ENCODE data around the gene TAOK3.
"Not testable (repeated sequence)": the region's sequence is repeated elsewhere in the genome, so short reads cannot be mapped to it uniquely, and the experiment has no call there.

The TAOK3 gene

DNA sequence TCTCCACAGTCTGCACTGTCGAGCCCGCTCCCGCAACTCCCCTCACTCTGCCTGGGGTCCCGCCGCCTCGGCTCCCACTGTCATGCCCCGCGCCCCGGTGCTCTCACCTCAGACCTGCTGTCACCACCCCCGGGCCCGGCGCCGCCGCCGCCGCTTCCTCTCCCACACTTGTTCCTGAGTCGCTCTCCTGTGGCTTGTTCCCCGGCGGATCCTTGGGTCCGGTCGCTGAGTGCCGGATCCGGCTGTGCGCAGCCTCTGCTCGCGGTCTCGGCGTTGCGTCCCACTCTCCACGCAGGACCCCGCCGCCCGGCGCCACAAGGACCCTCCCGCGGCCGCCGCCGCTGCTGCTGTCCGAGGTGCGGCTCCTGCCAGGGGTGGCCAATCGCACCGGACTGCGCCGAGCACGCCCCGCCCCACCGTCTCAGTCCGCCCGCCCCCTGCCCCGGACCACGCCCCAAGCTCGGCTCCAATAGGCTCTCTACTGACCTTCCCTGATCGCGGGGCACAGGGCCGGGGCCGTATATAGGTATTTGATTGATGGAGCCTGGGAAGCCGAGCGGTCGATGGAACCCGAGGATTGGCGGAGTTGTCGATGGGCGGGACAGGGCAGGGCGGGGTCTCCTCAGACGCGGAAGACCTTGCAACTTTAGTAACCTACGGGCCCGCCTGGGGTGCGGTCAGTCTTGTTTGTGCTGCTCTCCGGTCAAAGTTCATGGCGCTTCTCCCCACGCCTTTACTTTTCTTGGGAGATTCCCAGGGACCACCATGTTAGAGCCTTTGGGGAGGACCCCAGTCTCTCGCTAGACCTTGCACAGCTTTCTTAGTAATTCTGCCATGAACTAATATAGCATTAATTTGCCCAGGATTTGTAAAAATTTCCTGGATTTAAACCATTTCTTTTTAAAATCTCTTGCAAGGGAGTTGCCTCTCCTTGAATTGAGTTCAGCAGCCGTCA, at the start of gene TAOK3:
Gene TAOK3 (minus strand): TSS at position 367 of the 955 bp plus-strand sequence. CDS start 117,340 bp downstream, outside the sequence.
- peak; percentile 99 for DNase-seq

DNA sequence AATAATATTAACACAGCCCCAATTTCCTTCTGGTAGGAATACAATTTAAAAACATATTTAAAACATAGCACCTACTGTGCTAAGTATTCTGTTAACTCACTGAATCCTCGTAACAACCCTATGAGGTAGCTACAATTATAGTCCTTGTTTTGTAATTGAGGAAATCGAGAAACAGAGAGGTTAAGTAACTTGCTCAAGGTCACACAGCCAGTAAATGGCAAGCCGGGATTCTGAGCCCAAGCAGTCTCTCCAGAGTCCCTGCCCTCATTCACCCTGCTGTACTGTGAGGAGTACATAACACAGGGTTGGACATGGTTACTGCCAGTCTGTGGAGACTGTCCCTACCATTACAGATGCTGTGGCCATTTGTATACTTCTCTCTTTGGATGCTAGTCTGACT, 48.0 kb upstream of the TAOK3 start:
- DNase-seq: no peak

DNA sequence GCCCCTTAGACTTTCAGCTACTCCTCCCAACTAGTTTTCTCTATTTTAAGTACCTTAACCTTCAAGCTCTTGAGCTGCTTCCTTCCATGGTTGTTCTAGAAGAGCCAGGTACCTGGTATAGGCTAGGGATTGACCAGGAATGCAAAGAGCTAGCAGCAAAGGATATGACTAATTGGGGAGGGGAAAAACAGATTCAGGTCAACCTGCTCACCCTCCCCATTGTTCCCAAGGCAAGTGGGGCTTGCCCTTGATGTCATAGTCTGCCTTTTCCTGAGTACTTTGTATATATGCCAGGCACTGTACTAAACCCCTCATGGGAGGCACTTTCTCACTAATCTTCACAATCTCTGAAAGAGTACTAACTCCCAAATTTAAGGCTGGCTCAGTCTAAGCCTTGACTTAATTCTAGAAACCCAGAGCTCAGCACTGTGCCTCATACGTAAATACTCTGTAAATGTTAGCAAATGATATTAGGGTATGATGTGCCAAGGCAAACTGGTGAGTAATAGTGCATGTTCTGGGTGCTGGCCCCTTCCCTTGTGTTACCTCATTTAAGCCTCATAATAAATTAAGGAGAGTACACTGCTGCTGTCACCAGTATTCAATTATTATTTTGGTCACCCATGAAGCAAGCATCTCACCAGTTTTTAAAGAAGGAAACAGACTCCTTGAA, 45.8 kb upstream of the TAOK3 start:
- DNase-seq: no peak

DNA sequence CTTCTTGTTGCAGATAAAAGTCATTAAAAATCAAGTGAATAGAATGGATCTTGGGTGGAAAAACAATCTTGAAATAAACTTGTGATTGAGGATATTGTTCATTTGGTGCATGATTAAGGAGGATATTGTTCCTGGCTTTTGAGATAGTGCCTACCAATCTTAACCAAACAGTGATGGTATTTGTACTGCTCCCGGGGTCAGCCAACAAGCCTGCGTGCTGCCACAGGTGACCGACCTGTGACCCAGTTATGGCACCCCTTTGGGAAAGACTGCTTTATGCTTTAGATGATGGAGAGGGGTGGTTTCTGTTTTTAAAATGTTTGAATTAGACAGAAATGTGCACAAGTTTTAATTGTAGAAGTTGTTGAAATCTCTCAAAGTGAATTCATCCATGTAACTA, 45.2 kb upstream of the TAOK3 start:
- DNase-seq: no peak

DNA sequence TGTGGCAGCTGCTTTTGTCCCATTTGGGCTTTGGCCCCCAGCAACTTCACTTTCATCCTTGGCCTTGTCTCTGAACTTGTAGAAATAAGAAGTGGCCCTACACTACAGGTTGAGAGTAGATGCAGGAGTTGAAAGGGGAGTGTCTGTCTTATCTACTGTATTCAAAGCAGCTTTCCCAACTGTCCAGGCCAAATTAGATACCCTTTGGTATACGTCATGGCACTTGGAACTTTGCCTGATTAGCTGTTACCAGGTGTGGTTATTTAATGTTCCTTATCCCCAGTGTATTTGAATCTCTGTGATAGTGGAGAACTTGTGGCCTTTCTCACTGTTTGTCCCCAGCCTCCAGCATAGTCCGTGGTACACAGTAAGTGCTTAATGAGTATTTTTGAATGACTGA, 37.1 kb upstream of the TAOK3 start:
- DNase-seq: no peak

DNA sequence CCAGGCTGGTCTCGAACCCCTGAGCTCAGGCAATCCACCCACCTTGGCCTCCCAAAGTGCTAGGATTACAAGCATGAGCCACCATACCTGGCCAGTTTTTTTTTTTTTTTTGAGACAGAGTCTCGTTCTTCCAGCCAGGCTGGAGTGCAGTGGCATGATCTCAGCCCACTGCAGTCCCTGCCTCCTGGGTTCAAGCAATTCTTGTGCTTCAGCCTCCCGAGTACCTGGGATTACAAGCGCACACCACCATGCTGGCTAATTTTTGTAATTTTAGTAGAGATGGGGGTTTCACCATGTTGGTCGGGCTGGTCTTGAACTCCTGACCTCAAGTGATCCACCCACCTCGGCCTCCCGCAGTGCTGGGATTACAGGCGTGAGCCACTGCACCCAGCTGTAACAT, 35.5 kb upstream of the TAOK3 start:
- DNase-seq: not testable (repeated sequence)

DNA sequence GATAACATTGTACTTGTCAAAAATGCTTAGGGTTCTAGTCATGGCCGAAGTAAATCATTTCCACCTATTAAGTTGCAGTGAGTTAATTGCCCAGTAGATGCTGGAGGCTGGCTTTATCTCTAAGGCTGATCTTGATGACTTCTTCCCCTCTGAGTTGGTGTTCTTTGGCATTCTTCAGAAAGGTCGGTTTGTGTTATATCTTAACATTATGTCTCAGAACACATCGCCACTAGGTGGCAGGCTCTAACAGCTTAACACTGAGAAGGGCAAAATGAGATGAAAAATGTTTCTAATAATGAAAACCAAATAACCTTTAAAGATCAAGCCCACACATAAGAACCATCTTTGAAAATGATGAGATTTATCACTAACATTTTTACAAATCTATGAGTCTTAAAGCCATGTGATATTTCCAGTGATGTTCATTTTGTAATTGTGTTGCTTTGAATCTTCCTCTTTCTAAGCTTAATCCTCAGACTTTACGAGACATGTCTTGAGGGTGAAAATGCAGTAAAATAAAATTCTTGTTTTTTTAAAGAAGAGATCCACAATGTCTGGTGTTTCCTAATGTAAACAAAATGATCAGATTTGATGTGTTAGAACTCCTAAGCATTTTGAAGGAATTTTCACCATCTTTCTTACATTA, 32.3 kb upstream of the TAOK3 start:
- DNase-seq: peak; percentile 49

DNA sequence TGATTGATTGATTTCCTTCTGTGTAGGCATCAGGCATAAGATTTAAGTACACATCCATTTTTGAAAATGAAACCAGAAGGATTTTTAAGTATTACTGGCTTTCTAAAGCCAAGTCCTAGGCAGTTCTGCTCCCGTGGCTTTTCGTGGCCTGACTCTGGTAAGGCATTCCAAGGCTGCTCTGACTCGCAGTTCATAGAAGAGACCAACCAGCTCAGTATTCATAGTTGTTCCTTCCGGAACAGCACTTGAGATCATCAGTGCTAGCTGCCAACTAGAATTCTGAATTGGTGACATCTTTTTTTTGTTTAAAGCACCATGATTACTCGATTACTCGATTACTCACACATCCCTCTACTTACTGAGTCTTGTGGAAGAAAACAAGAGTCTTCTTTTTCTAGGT, 29.5 kb upstream of the TAOK3 start:
- DNase-seq: no peak

DNA sequence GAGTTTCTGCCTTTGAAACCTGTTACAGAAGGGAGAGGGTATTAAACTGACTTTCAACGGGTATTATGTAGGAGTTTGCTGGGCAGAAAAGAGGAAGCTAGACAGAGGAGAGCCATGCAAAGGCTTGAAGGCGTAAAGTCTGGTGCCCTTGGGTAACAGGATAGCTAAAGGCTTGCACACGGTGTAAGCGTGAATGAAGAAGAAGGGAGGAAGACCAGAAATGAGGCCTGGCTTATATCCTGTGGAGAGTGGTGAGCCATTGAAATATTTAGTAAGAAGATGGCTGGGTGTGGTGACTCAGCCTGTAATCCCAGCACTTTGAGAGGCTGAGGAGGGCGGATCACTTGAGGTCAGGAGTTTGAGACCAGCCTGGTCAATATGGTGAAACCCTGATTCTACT, 26.2 kb upstream of the TAOK3 start:
- DNase-seq: no peak

DNA sequence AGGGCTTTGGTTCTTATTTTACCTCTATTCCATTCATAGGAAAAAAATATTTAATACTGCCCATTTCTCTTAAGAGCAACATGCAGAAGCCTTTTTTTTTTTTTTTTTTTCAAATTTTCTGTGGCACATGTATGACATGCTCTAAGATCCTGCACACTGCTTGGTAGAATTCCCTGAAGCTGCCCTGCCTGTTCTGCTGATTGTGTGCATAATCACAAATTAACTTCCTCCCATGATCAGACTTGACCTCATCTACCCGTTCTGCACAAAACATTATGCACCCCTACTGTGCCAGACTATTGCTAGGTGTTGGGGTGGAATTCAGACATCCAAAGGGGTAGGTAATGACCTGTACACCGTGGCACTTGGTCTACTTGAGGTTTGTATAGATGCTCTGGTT, 25.8 kb upstream of the TAOK3 start:
- no peak for DNase-seq

DNA sequence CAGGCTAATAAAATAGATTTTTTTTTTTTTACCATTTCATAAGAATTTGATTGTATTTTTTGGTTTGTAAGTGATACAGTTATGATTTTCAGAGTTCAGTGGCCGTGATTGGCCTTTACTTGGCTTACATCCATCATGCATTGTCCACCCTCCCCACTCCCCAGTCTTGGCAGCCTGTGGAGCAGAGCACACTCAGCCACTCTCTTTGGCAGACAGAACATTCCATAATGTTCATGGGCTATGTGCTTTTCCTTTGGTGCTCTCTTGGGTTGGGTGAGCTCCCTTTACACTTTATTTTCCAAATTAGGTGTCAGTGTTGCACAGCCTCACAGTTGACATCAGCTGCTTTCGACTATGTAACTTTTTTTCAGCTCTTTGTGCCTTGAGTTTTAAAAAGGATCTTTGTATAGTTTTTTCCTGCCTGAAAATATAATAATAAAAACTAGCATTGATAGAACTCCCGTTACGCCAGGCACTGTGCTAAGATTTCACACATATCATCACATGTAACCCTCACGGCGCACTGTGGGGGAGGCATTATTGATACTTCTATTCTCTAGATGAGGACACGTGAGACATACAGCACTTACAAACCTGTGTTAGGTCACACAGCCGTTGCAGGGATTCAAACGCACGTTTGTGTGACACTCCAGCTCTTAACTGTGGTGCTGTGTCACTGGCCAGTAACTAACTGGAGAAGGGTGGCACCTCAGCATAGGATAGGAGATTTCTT, 25.2 kb upstream of the TAOK3 start:
- DNase-seq: no peak

DNA sequence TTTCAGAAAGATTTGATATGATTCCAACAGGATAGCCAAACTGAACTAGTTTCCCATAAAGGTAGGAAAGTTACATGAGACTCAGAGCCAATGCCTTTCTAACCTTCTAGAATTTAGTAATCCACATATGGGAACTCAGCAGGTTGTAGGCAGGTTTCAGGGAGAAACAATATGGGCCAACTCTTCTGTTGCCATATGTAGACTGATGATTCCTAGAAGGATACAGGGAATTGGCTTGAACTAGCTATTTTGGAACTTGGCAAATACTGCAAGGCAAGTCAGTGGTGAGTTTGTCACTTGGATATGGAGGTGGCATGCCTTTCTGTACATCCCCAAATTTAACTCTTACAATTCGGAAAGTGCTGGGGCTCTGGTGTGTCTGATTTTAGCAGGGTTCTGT, 19.1 kb upstream of the TAOK3 start:
- DNase-seq: no peak

DNA sequence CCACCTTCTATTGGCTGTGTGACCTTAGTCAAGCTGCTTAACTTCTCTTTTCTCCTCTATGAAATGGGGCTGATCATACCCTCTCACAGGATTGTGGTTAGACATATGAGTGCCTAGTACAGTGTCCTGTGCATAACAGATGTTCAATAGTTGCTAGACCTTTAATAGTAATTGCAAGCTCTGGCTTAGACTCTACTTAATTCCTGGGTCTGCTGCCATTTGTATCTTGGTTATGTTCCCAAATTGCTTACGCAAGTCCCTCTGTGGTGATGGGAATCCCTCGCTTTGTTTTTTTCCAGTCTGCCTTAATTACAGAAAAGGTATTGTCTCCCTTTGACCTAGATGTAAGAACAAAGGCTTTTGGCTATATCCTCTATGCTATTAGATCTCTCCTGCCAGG, 18.7 kb upstream of the TAOK3 start:
- DNase-seq: no peak

DNA sequence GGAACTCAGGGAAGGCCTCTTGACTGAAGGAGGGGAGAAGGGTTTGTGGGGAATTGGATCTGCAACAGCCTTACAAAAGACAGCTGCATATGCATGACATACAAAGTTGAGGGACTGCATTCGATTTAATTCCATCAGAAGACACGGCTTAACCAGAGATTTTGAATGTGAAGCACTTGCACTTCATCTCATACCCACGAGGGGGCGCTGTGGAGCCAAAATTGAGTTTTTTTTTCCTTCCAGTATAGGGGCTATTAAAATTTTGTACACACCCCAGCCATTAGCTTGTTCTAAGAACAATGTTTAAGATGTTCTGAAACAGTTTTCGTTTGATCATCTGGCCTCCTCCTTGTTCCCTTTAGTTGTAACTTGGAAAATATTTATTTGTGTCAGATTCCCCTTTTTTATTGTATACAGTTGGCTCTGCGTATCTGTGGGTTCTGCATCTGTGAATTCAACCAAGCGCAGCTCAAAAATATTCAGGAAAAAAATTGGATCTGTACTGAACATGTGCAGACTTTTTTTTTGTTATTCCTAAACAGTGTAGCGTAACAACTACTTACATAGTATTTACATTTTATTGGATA, 5.3 kb upstream of the TAOK3 start:
- peak; percentile 81 for DNase-seq

DNA sequence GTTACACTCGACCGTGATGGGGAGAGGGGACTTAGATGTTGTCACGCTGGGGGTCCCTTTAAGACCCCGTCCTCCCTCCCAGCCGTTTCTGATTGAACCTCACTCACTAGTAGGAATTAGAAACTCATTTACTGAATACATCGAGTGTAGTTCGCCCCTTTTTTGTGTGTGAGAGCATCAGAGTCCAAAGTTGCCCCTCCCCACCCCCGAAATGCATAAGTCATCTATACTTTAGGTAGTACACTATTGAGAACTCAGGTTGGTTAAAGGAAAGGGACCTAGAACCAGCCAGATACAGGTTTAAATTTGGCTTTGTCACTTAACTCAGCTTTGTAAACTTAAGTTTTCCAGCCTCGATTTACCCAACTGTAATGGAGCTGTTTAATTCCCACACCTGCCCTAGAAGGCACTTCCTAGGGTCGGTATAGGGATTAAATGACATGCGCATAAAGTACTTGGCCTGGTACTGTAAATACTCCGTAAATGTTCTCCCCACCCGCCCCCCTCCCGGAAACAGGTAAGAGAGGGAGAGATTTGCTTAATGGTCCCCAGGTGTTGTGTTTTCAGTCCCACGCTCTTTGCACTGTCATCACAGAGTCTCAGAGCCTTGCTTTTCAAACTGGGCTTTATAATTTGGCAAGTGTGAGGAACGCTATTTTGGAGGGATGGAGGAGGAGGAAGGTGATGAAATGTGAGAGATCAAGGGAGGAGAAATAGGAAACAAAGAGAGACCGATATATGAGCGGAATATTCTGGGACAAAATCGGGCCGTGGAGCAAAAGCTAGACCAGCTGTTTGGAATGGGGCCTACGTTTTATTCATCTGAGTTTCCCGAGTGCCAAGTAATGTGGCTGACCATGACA, 4.5 kb upstream of the TAOK3 start:
- DNase-seq: peak; percentile 23

DNA sequence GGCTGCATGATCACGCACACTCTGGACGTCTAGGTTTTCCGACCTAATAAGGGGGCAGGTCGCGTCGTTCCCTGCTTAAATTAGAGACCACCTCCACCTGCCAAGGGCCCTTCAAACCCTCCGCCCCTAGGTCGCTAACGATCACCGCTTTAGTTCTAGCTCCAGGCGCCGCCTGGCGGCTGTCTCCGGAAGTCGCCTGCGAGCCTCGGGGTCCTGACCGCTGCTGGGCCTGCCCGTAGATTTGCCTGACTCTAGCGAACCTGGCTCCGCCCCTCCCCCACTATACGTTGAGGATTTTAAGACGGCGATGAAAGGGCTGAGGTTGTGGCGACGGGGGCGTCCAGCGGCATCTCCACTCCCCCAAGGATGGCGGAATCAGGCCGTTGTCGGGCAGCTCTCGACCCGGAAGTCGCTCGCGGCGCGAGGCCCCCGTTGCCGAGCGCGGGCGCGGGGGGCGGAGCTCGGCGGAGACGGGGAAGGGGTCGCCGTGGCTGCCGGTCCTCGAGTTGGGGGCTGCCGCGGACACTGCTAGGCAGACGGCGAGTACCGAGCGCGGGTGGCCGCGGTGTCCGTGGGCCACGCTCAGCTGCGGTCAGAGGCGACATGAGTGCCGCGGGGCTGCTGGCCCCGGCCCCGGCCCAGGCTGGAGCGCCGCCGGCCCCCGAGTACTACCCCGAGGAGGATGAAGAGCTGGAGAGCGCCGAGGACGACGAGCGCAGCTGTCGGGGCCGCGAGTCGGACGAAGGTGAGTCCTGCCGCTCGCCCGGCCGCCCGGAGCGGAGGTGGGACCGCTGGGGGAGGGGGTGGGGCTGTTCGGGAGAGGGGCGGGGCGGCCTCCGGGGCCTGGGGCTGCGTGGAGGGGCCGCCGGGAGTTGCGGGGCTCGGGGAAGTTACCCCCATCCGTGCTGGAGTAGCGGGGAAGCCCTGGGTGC, 3.6 kb upstream of the TAOK3 start, which contains the start of gene SUDS3:
Gene SUDS3 (plus strand): TSS at position 467 of the 932 bp plus-strand sequence. CDS start 137 bp downstream, at position 604.
- DNase-seq: peak; percentile 93

DNA sequence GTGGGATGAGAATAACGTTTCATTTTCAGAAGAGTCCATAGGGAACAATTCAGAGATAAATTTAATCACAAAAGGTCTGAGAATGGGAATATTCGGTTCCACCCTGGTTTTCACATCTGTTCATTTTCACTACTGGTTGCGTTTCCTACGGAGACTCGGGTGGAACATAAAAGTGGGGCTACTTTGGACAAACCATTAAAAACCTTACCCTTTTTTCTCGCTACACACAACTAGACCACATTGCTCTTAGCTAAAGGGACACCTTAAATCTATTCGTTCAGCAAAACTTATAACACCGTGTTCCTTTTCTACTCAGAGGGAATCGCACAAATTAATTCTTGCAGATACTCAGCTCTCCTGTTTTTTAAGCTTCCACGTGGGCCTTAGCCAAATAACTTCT, 2.6 kb upstream of the TAOK3 start:
- no peak for DNase-seq

DNA sequence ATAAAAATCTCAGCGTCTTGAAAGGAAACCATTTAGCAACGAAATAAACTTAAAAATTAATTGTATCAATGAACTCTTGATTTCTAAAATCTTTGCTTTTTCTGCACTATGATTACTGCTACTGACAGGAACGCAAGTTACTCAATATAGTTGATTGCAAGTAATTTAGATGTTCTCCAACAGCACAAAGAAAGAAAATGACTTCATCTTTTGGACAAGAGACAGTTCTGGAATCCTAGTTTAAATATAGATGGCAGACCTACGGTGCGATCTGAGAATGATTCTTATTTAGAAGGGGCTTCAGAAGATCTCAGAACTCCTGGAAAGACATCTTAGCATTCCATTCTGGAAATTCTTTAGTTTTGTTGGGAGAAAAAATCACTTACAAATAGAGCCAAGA, 2.2 kb upstream of the TAOK3 start:
- DNase-seq: no peak

DNA sequence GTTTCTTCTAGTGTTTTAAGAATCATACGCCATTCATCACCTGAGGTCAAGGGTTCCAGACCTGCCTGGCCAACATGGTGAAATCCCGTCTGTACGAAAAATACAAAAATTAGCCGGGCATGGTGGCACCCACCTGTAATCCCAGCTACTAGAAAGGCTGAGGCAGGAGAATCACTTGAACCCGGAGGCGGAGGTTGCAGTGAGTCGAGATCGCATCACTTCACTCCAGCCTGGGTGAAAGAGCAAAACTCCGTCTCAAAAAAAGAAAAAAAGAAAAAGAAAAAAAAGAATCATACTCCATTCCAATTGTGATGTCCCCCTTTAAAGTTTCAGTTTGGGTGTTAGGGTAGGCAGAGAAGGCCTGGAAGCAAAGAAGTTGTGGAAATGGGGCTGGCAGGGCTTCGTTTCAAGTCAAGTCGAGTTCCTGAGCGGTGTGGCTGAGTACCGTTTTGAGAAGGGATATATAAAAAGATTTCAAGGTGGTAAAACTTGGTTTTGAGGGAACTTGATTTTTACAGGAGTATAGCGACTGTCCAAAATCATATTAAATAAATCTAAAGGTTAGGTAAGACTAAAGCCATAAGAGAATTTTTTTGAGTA, 1.5 kb upstream of the TAOK3 start:
- DNase-seq: no peak

DNA sequence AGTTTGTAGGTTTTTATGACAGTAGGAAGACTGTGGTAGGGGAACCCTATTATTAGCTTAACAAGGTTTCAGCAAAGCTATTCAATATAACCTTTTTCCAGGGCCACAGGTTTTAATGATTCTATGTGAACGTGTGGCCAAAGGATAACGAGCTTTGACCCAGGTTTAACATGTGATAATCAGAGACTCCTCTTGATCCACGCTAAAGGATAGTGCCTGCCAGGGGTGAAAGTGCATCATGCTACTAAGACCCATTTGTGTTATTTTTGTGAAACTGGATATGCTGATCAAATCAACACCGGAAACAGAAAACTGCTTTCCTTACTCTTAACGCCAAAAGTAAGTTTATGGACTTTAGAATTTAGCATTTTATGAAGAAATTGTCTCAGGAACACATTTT, 909 bp upstream of the TAOK3 start:
- DNase-seq: no peak
